ENCODE results near the gene KIR3DL3. TPM values are rescaled to one million over a fixed set of nuclear protein-coding genes. Genes with fewer than 3 reads are reported as not detected.
A peak's percentile ranks its signal among the peaks of the same experiment; 100 is the strongest.
"Not testable (repeated sequence)": the region's sequence is repeated elsewhere in the genome, so short reads cannot be mapped to it uniquely, and the experiment has no call there.

The KIR3DL3 gene
- total RNA-seq, 2 experiments from 2014 or later, result not detected

- H3K27ac Mint-ChIP-seq; H3K36me3 Mint-ChIP-seq; H3K4me3 Mint-ChIP-seq; H3K27me3 Mint-ChIP-seq; ATAC-seq (ENCODE audit: low read depth); H3K9me3 Mint-ChIP-seq; H3K4me1 Mint-ChIP-seq; POLR2A ChIA-PET; DNase-seq: not testable (repeated sequence)
These were observed 19.8 kb downstream of the KIR3DL3 start for GRCh38 chr19:54744080-54744479.

- H3K4me1 Mint-ChIP-seq; H3K9me3 Mint-ChIP-seq; H3K27ac Mint-ChIP-seq; POLR2A ChIA-PET; H3K4me3 Mint-ChIP-seq; H3K27me3 Mint-ChIP-seq; H3K36me3 Mint-ChIP-seq; DNase-seq; ATAC-seq (ENCODE audit: low read depth): not testable (repeated sequence)
These were observed 23.5 kb downstream of the KIR3DL3 start for GRCh38 chr19:54747614-54748322.

- H3K9me3 Mint-ChIP-seq; ATAC-seq (ENCODE audit: low read depth); H3K27me3 Mint-ChIP-seq; H3K4me3 Mint-ChIP-seq; DNase-seq; H3K4me1 Mint-ChIP-seq; POLR2A ChIA-PET; H3K36me3 Mint-ChIP-seq; H3K27ac Mint-ChIP-seq: not testable (repeated sequence)
These were observed 26.0 kb downstream of the KIR3DL3 start for GRCh38 chr19:54750276-54750675.

GRCh38 chr19:54756204-54757110 lies 32.2 kb downstream of the KIR3DL3 start:
- H3K36me3 Mint-ChIP-seq; H3K4me1 Mint-ChIP-seq; ATAC-seq (ENCODE audit: low read depth); H3K27ac Mint-ChIP-seq; H3K4me3 Mint-ChIP-seq; H3K27me3 Mint-ChIP-seq; H3K9me3 Mint-ChIP-seq; POLR2A ChIA-PET; DNase-seq: not testable (repeated sequence)

- H3K9me3 Mint-ChIP-seq, H3K4me3 Mint-ChIP-seq: not testable (repeated sequence)
These were observed 34.3 kb downstream of the KIR3DL3 start for GRCh38 chr19:54758577-54758976.

GRCh38 chr19:54764219-54764618 lies 40.0 kb downstream of the KIR3DL3 start:
- not testable (repeated sequence) for H3K4me1 Mint-ChIP-seq; ATAC-seq (ENCODE audit: low read depth); H3K36me3 Mint-ChIP-seq

More at GRCh38 chr19:54758577-54758976, 34.3 kb downstream of the KIR3DL3 start:
- H3K4me1 Mint-ChIP-seq; H3K27me3 Mint-ChIP-seq; ATAC-seq (ENCODE audit: low read depth); H3K36me3 Mint-ChIP-seq; POLR2A ChIA-PET; H3K27ac Mint-ChIP-seq; DNase-seq: not testable (repeated sequence)

GRCh38 chr19:54766464-54766863 lies 42.2 kb downstream of the KIR3DL3 start:
- H3K4me3 Mint-ChIP-seq; H3K27me3 Mint-ChIP-seq; H3K9me3 Mint-ChIP-seq; DNase-seq; H3K36me3 Mint-ChIP-seq; H3K27ac Mint-ChIP-seq; H3K4me1 Mint-ChIP-seq; POLR2A ChIA-PET; ATAC-seq (ENCODE audit: low read depth): not testable (repeated sequence)

More at GRCh38 chr19:54764219-54764618, 40.0 kb downstream of the KIR3DL3 start:
- H3K9me3 Mint-ChIP-seq, H3K27ac Mint-ChIP-seq, H3K4me3 Mint-ChIP-seq, DNase-seq, POLR2A ChIA-PET, H3K27me3 Mint-ChIP-seq: not testable (repeated sequence)

GRCh38 chr19:54769646-54770045 lies 45.4 kb downstream of the KIR3DL3 start, which contains the start of gene KIR2DL1:
KIR2DL1 (plus strand) TSS chr19:54769793; CDS start chr19:54769851, 58 bp downstream.
- H3K36me3 Mint-ChIP-seq; POLR2A ChIA-PET; H3K4me1 Mint-ChIP-seq; H3K9me3 Mint-ChIP-seq; H3K27me3 Mint-ChIP-seq; ATAC-seq (ENCODE audit: low read depth); DNase-seq; H3K4me3 Mint-ChIP-seq: not testable (repeated sequence)
- H3K27ac Mint-ChIP-seq, result peak within 1 kb of the TSS; percentile 11

GRCh38 chr19:54770511-54770910 lies 46.3 kb downstream of the KIR3DL3 start:
- H3K4me1 Mint-ChIP-seq; H3K9me3 Mint-ChIP-seq; ATAC-seq (ENCODE audit: low read depth); H3K36me3 Mint-ChIP-seq; H3K27me3 Mint-ChIP-seq; POLR2A ChIA-PET; DNase-seq; H3K4me3 Mint-ChIP-seq: not testable (repeated sequence)
- peak overlapping the region; percentile 11 for H3K27ac Mint-ChIP-seq

- H3K9me3 Mint-ChIP-seq; H3K27me3 Mint-ChIP-seq; POLR2A ChIA-PET; H3K36me3 Mint-ChIP-seq; ATAC-seq (ENCODE audit: low read depth); H3K4me3 Mint-ChIP-seq; DNase-seq; H3K27ac Mint-ChIP-seq; H3K4me1 Mint-ChIP-seq: not testable (repeated sequence)
These were observed 47.0 kb downstream of the KIR3DL3 start for GRCh38 chr19:54771018-54771960.

GRCh38 chr19:54772666-54773065 lies 48.4 kb downstream of the KIR3DL3 start:
- H3K4me1 Mint-ChIP-seq; H3K27me3 Mint-ChIP-seq; ATAC-seq (ENCODE audit: low read depth); H3K36me3 Mint-ChIP-seq; DNase-seq; H3K9me3 Mint-ChIP-seq; POLR2A ChIA-PET; H3K4me3 Mint-ChIP-seq: not testable (repeated sequence)
- peak overlapping the region; percentile 35 for H3K27ac Mint-ChIP-seq

- H3K4me1 Mint-ChIP-seq; H3K27ac Mint-ChIP-seq; DNase-seq; H3K4me3 Mint-ChIP-seq; H3K36me3 Mint-ChIP-seq; H3K9me3 Mint-ChIP-seq; POLR2A ChIA-PET; ATAC-seq (ENCODE audit: low read depth): not testable (repeated sequence)
- peaks cover 15% of the 10 kb centered on the region for H3K27me3 Mint-ChIP-seq
These were observed 51.0 kb downstream of the KIR3DL3 start for GRCh38 chr19:54775095-54775815.

Measured in activated naive CD8-positive, alpha-beta T cell treated with anti-CD3 and anti-CD28 coated beads, Interleukin-2, amount 10 ng/mL, durations not matched to agents 7 days and 5 days (primary cell).